GM19193 (cell line): ENCODE measurements around the gene ERI3.

Experiments used
- POLR2A ChIP-seq: IDR thresholded peaks from 4 replicates; pipeline ENCODE4 v1.6.1; 2011; ENCODE audit not compliant: insufficient read depth, insufficient read length; ENCODE audit errors: extremely low read depth

ERI3 gene, protein sequence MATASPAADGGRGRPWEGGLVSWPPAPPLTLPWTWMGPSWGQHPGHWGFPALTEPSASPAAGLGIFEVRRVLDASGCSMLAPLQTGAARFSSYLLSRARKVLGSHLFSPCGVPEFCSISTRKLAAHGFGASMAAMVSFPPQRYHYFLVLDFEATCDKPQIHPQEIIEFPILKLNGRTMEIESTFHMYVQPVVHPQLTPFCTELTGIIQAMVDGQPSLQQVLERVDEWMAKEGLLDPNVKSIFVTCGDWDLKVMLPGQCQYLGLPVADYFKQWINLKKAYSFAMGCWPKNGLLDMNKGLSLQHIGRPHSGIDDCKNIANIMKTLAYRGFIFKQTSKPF

GRCh38 chr1:44354840-44355581, at the start of gene ERI3:
Gene ERI3 (minus strand): TSS chr1:44355257. CDS start chr1:44355026, 231 bp downstream.
- peak; percentile 61 for TF ChIP-seq POLR2A

DNA sequence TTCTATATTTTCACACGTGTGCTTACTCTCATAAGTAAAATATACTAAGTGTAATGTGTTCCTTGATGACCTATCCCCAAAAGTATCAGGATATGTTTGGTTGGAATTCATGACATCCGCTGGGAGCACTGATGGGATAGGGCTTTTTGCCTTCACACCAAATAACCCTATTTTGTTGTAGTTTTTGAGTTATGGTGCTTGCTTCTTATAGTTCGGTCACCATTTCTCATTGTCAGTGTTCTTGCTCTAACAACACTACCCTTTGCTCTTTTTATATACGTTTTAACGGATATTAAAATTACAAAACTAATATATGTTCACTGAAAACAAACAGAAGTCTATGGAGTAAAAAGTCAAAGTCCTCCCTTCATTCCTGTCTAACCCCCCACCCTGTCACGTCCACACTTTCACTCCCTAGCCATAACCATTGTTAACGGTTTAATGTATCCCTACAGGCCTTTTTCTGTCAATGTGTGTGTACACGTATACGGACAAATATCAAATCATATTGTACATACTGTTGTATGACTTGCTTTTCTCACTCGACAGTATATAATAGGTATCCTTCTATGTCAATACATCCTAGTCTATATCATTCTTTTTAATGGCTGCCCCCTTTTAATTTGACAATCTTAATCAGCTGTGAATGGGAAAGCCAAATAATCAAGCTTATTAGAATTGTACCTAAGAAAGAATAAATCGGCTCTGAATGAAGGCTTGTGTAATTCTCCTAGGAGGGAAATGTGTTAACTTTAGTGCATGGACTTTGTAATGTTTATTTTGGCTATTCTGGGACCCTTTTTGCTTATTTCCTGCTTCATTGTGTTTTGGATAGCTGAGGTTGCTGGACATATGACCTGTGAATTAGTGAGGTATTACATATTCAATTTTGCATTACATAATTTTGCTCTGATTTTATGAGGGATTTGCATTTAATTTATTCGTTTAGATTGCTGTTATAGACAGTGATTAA, 46.5 kb upstream of the ERI3 start:
- no peak for TF ChIP-seq POLR2A

GRCh38 chr1:44390277-44390676, 35.2 kb upstream of the ERI3 start:
- no peak for TF ChIP-seq POLR2A

DNA sequence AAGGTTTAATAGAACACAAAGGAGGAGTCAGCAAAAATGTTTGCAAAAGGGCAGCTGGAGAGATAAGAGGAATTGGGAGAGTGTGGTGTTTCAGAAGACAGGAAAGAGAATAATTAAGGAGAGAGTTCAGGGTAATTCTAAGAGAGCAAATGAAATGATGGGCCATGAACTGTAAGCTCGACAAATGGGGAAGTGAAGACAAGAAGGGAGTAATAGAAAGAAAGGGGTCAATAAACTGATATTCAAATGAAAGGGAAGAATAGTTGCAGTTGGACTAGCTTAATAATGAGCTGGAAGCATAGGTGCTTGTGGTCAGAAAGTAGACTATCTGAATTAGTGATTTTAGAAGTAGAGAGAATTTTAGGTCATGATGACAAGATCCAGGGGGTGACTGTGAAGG, 34.4 kb upstream of the ERI3 start:
- TF ChIP-seq POLR2A: no peak

DNA sequence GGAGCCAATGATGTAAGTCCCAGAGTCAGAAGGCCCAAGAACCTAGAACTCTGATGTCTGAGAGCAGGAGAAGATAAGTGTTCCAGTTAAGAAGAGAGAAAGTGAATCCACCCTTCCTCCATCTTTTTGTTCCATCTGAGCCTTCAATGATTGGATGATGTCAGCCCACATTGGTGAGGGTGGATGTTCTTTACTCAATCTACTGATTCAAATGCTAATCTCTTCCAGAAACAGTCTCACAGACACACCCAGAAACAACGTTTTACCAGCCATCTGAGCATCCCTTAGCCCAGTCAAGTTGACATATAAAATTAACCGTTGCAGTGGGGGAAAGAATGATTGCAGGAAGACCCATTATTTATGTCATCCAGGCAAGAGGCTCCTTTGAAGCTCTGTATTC, 33.5 kb upstream of the ERI3 start:
- no peak for TF ChIP-seq POLR2A

DNA sequence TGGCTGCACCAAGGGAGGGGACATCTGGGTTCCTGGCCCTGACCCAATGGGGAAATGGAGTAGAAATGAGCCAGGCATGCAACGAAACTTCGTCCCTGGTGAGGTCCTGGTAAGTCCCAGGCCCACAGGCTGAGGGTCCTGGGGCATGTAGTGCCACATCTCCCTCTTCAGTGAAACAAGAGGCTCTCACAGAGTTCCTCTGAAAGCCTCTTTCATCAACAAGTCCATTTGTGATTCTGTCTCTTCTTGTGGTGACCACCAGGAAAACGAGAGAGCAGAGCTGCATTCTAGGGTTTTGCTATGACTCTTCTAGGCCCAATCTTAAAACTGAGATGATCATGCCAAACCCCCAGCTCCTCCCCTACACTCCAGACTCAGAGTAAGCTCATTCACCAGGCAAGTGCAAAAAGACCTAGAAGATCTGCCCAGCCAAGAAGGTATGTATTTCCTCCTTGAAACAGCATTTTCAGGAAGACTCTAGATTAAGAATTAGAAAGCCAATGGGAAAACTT, 25.7 kb upstream of the ERI3 start:
- TF ChIP-seq POLR2A: no peak

- no peak for TF ChIP-seq POLR2A
Observed at GRCh38 chr1:44377925-44378784, 23.1 kb upstream of the ERI3 start.

DNA sequence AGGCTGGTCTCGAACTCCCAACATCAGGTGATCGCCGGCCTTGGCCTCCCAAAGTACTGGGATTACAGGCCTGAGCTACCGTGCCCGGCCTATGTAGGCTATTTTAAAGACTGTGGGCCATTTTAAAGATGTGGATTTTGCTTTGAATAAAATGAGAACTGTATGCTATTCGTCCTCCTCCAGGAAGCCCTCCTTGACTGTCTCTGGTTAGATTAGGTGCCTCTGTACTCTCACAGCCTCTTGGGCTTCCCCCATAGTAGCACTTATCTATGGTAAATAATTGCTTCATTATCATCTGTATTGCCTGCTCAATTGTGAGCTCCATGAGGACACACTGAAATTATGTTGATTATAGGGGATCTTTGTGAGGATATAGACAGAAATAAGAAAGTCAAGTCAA, 20.5 kb upstream of the ERI3 start:
- no peak for TF ChIP-seq POLR2A

DNA sequence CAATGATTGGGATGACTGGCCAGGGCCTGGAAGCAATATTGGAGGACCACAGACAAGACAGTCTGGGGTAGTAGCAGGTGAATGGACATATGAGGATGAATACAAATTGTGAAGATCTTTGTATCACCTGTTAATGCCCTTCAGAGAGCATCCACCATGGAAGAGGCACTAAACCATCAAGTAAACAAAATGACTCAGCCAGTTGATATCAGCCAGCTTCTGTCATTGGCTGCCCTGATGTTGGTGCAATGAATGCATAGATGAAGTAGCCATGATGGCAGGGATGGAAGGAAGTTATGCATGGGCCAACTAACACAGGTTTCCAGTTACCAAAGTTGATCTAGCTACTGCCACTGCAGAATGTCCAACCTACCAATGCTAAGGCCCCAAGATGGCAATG, 16.1 kb upstream of the ERI3 start:
- TF ChIP-seq POLR2A: no peak

GRCh38 chr1:44368471-44369151, 13.6 kb upstream of the ERI3 start:
- TF ChIP-seq POLR2A: no peak

GRCh38 chr1:44367944-44368343, 12.9 kb upstream of the ERI3 start:
- TF ChIP-seq POLR2A: no peak

DNA sequence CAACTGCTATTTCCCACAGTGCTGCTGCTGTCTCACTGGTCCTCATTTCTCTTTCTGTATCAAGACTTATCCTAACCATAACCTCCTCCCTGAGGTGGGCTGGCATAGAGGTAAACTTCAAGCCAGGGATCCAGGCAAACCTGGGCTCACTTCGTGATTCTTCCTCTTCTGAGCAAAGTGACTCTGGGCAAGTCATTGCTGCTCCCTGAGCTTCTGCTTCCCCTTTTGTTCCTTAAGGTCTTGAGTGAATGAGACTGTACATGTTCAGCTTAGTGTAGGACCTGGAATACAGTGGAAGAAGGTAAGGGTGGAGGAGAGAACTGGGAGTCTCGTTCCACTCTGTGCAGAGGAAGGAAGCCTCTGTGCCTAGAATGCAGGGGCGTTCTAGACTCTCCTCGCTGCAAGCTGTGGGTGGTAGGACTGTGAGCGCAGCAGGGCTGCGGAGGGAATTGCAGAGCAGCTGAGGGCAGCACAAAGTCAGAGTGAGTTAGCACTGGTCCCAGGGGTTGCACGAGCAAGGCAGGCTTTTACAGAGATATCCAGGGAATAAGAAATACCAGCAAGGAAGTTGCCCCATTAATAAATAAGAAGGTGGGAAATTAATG, 11.4 kb upstream of the ERI3 start:
- TF ChIP-seq POLR2A: no peak

DNA sequence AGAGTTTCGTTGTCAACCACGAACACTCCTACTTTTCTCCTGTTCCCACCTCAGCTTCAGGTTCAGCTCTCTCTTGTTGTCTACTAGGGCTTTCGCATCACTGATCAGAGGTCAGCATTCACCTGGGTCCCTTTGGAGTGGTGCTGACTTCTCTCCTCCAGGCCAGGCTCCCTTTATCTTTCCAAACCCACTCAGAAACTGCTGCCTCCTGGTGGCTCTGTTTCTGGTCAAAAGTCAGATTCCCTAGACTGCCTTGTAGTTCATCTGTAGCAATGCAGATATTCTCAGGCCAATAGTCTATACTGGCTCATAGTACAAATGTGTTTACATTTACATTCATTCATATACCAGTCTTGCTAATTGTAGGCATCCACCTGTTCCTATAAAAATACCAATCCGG, 6.4 kb upstream of the ERI3 start:
- TF ChIP-seq POLR2A: no peak
